GM20000 (cell line): ENCODE results near the gene C2CD4A.

Experiments used
- DNase-seq: peaks from one replicate; pipeline ENCODE4 v3.0.0; 2012; ENCODE audit warnings: low spot score
- CTCF ChIP-seq: IDR thresholded peaks from 2 replicates; pipeline ENCODE4 v1.5.1; 2012; ENCODE audit warnings: mild to moderate bottlenecking, control low read depth; ENCODE audit errors: extremely low read depth, missing control alignments

The C2CD4A gene

GRCh38 chr15:62105266-62105665 is 38.5 kb downstream of the C2CD4A start:
- DNase-seq: no peak
- no peak for TF ChIP-seq CTCF

GRCh38 chr15:62106096-62106495 is 39.3 kb downstream of the C2CD4A start:
- TF ChIP-seq CTCF: no peak
- no peak for DNase-seq

- no peak for DNase-seq
- no peak for TF ChIP-seq CTCF
Measured at GRCh38 chr15:62107571-62108121, 40.9 kb downstream of the C2CD4A start.

GRCh38 chr15:62108411-62108810 is 41.6 kb downstream of the C2CD4A start:
- DNase-seq: no peak
- TF ChIP-seq CTCF: no peak

GRCh38 chr15:62109437-62109836 is 42.7 kb downstream of the C2CD4A start:
- TF ChIP-seq CTCF: no peak

GRCh38 chr15:62109982-62110851 is 43.4 kb downstream of the C2CD4A start:
- no peak for TF ChIP-seq CTCF
- DNase-seq: no peak

More at GRCh38 chr15:62109437-62109836, 42.7 kb downstream of the C2CD4A start:
- DNase-seq: no peak

GRCh38 chr15:62112081-62112480 is 45.3 kb downstream of the C2CD4A start:
- DNase-seq: no peak
- no peak for TF ChIP-seq CTCF
